ENCODE data around the gene ETFA.

- no peak for TF ChIP-seq CEBPB (tag; IDR thresholded peaks at IDR 0.05)
- no peak for TF ChIP-seq THAP7 (CRISPR knock-in tag; IDR thresholded peaks at IDR 0.05)
These were observed 103.0 kb downstream of the ETFA start for GRCh38 chr15:76208084-76208785.
